HepG2 (cell line): Measurements from ENCODE around the gene CENPB. TPM values are rescaled to one million over a fixed set of nuclear protein-coding genes. Genes with fewer than 3 reads are reported as not detected.

ENCODE experiments used
- ADNP ChIP-seq: sonication (generic); formaldehyde crosslinking; IDR thresholded peaks from 2 replicates; pipeline ENCODE4 v1.4.0; 2020; ENCODE audit warnings: missing genetic modification reagents
- ASH2L ChIP-seq: fragments of 300-600, 200-600 bp; sonication (generic); IDR thresholded peaks from 2 replicates; pipeline ENCODE4 v1.7.0; 2017; ENCODE audit warnings: low read depth, mild to moderate bottlenecking, moderate library complexity, mixed read lengths, low read length; ENCODE audit not compliant: insufficient read length
- EED ChIP-seq: sonication (generic); formaldehyde crosslinking; IDR thresholded peaks from 2 replicates; pipeline ENCODE4 v1.5.0; 2020; ENCODE audit warnings: mild to moderate bottlenecking, missing genetic modification reagents
- FOXP1 ChIP-seq, 2 experiments: fragments of 450-650 bp in 1 of 2; IDR thresholded peaks; 2 replicates each; pipeline ENCODE4 v1.6.1; 2017 to 2018; ENCODE audit warnings: antibody characterized with exemption in 1 of 2
- KIAA2018 ChIP-seq: sonication (generic); formaldehyde crosslinking; IDR thresholded peaks from 2 replicates; pipeline ENCODE4 v1.5.0; 2020; ENCODE audit warnings: mild to moderate bottlenecking, missing genetic modification reagents, borderline replicate concordance
- MATR3 ChIP-seq: sonication (generic); formaldehyde crosslinking; IDR thresholded peaks from 2 replicates; pipeline ENCODE4 v1.4.0; 2020; ENCODE audit warnings: missing genetic modification reagents
- NFYB ChIP-seq: sonication (generic); formaldehyde crosslinking; IDR thresholded peaks from 2 replicates; pipeline ENCODE4 v1.4.0; 2020; ENCODE audit warnings: missing genetic modification reagents
- NR2F2 ChIP-seq: IDR thresholded peaks from 2 replicates; pipeline ENCODE4 v1.6.1; 2012; ENCODE audit warnings: low read depth, inconsistent platforms, borderline replicate concordance
- ZNF180 ChIP-seq: sonication (generic); formaldehyde crosslinking; IDR thresholded peaks from 2 replicates; pipeline ENCODE4 v1.4.0; 2020; ENCODE audit warnings: low read depth, missing genetic modification reagents, borderline replicate concordance
- ZNF232 ChIP-seq: sonication (generic); formaldehyde crosslinking; IDR thresholded peaks from 2 replicates; pipeline ENCODE4 v1.4.0; 2020; ENCODE audit warnings: missing genetic modification reagents, borderline replicate concordance
- ZNF318 ChIP-seq: sonication (generic); formaldehyde crosslinking; IDR thresholded peaks from 2 replicates; pipeline ENCODE4 v1.4.0; 2020; ENCODE audit warnings: mild to moderate bottlenecking, missing genetic modification reagents
- ZNF335 ChIP-seq: sonication (generic); formaldehyde crosslinking; IDR thresholded peaks from 2 replicates; pipeline ENCODE4 v1.4.0; 2020; ENCODE audit warnings: missing genetic modification reagents
- polyA plus RNA-seq, 8 experiments: library from polyadenylated mRNA; depleted of rRNA in 3 of 8; stranded (reverse) in 7 of 8; unstranded in 1 of 8; fragments of >200 nt; fragmentation: Illumina TruSeq in 4 of 8; extraction: Trizol in 4 of 8; gene quantifications; 2 replicates each; pipeline versions ENCODE4 v1.2.1 to v1.2.3, GENCODE V29; 2011 to 2016; ENCODE audit warnings: low read depth in 4 of 8, missing spikeins in 1 of 8, mixed read lengths in 1 of 8; ENCODE audit not compliant: insufficient read depth in 1 of 8
- total RNA-seq, 5 experiments: library from RNA; depleted of rRNA; stranded (reverse); fragments of >200 nt; fragmentation: Illumina TruSeq; extraction: Trizol; gene quantifications; 2 replicates each; pipeline ENCODE4 v1.2.3, GENCODE V29; 2016; ENCODE audit warnings: low read depth in 1 of 5

CENPB gene
- total and polyA plus RNA-seq, 2 of the 13 experiments (the other 11 are each of a cell fraction or from before 2014, with no cell fraction given): 10.4 to 54.5 TPM

GRCh38 chr20:3818155-3819151 is 31.9 kb upstream of the CENPB start (continued):
- TF ChIP-seq ZNF318 (CRISPR knock-in tag) (no peak; the same call in 1 of the 2 replicates), EED (peak; percentile 83), ZNF180 (CRISPR knock-in tag) (no peak), MATR3 (CRISPR knock-in tag) (no peak), KIAA2018 (no peak), FOXP1 (IDR thresholded peaks at IDR 0.05) (no peak), FOXP1 (CRISPR knock-in tag; IDR thresholded peaks at IDR 0.05) (no peak), ZNF335 (CRISPR knock-in tag) (peak; percentile 77), ZNF232 (CRISPR knock-in tag) (peak; percentile 54; the same call in 1 of the 2 replicates), NR2F2 (no peak), NFYB (CRISPR knock-in tag) (no peak), ASH2L (peak; percentile 60), ADNP (CRISPR knock-in tag) (no peak; the same call in 1 of the 2 replicates)
